ENCODE results near the gene IREB2.

- TF ChIP-seq CTCF (IDR thresholded peaks at IDR 0.05) (peak in 1 of 6 experiments; percentile 9), POLR2A (IDR thresholded peaks at IDR 0.05) (no peak)
Measured at GRCh38 chr15:78438619-78439285, 736 bp downstream of the IREB2 start.
